Astrocyte (in vitro differentiated cells and primary cell): Measurements from ENCODE around the gene COL5A1. TPM values are rescaled to one million over a fixed set of nuclear protein-coding genes. Genes with fewer than 3 reads are reported as not detected.

Experiments
- DNase-seq: peaks from one replicate; pipeline ENCODE4 v3.0.0-alpha.2; 2010; ENCODE audit warnings: low read depth
- FAIRE-seq: peaks from 2 replicates; lab custom pipeline; 2011; peaks lifted over from hg19 to GRCh38; lab: Jason Lieb, UNC
- H2AFZ ChIP-seq: 2 replicates; pipeline ENCODE4 v1.6.0; 2012; ENCODE audit warnings: low read depth, low read length, inconsistent platforms
- H3K27ac ChIP-seq: 2 replicates; pipeline ENCODE4 v1.5.1; 2011; ENCODE audit warnings: low read depth, low read length, inconsistent platforms
- H3K27me3 ChIP-seq: 2 replicates; pipeline ENCODE4 v1.6.0; 2011; ENCODE audit warnings: low read length, inconsistent platforms; ENCODE audit not compliant: insufficient read depth
- H3K36me3 ChIP-seq: 2 replicates; pipeline ENCODE4 v1.5.1; 2011; ENCODE audit warnings: low read length, inconsistent platforms; ENCODE audit not compliant: insufficient read depth
- H3K4me1 ChIP-seq: 2 replicates; pipeline ENCODE4 v1.5.1; 2011; ENCODE audit warnings: low read length, inconsistent platforms; ENCODE audit not compliant: insufficient read depth
- H3K4me2 ChIP-seq: 2 replicates; pipeline ENCODE4 v1.6.0; 2012; ENCODE audit warnings: low read length, inconsistent platforms
- H3K4me3 ChIP-seq: 2 replicates; pipeline ENCODE4 v1.5.1; 2011; ENCODE audit warnings: low read depth, mild to moderate bottlenecking, low read length, inconsistent platforms; ENCODE audit not compliant: insufficient read depth
- H3K79me2 ChIP-seq: 2 replicates; pipeline ENCODE4 v1.6.0; 2012; ENCODE audit warnings: mild to moderate bottlenecking, low read length, inconsistent platforms; ENCODE audit not compliant: insufficient read depth
- H3K9ac ChIP-seq: 2 replicates; pipeline ENCODE4 v1.6.0; 2012; ENCODE audit warnings: mild to moderate bottlenecking, low read length, inconsistent platforms
- H3K9me3 ChIP-seq: 2 replicates; pipeline ENCODE4 v1.5.1; 2012; ENCODE audit warnings: low read depth, mild to moderate bottlenecking, low read length, inconsistent platforms; ENCODE audit not compliant: insufficient read depth
- H4K20me1 ChIP-seq: 2 replicates; pipeline ENCODE4 v1.6.0; 2012; ENCODE audit warnings: low read length, inconsistent platforms; ENCODE audit not compliant: insufficient read depth
- H3K27ac Mint-ChIP-seq: one replicate; pipeline ENCODE4 v1.8.0; 2021; ENCODE audit warnings: mild to moderate bottlenecking, mixed read lengths; ENCODE audit not compliant: unreplicated experiment
- H3K27me3 Mint-ChIP-seq: one replicate; pipeline ENCODE4 v1.8.0; 2021; ENCODE audit warnings: low read depth, mixed read lengths; ENCODE audit not compliant: unreplicated experiment
- H3K36me3 Mint-ChIP-seq: one replicate; pipeline ENCODE4 v1.8.0; 2021; ENCODE audit warnings: low read depth, mixed read lengths; ENCODE audit not compliant: unreplicated experiment
- H3K4me1 Mint-ChIP-seq: one replicate; pipeline ENCODE4 v1.8.0; 2021; ENCODE audit warnings: low read depth, mixed read lengths; ENCODE audit not compliant: unreplicated experiment
- H3K4me3 Mint-ChIP-seq: one replicate; pipeline ENCODE4 v1.8.0; 2021; ENCODE audit warnings: mild to moderate bottlenecking, moderate library complexity, mixed read lengths; ENCODE audit not compliant: unreplicated experiment
- H3K9me3 Mint-ChIP-seq: one replicate; pipeline ENCODE4 v1.8.0; 2021; ENCODE audit warnings: mild to moderate bottlenecking, mixed read lengths; ENCODE audit not compliant: unreplicated experiment
- EZH2 ChIP-seq: IDR thresholded peaks from 2 replicates; pipeline ENCODE4 v1.6.1; 2012; ENCODE audit warnings: mild to moderate bottlenecking, low read length, inconsistent platforms; ENCODE audit not compliant: insufficient read depth
- total RNA-seq: library from RNA; stranded (reverse); gene quantifications from 2 replicates; pipeline ENCODE4 v1.2.1, GENCODE V29; 2021
- TF ChIP-seq, protein P1 (sequence below): IDR thresholded peaks from 2 replicates; pipeline ENCODE4 v1.5.1; 2011; ENCODE audit warnings: low read depth, mild to moderate bottlenecking, inconsistent platforms, low read length, moderate library complexity; ENCODE audit not compliant: insufficient read depth

COL5A1 gene
- total RNA-seq, 1 donor from 2014 or later: 1,055 TPM

DNA sequence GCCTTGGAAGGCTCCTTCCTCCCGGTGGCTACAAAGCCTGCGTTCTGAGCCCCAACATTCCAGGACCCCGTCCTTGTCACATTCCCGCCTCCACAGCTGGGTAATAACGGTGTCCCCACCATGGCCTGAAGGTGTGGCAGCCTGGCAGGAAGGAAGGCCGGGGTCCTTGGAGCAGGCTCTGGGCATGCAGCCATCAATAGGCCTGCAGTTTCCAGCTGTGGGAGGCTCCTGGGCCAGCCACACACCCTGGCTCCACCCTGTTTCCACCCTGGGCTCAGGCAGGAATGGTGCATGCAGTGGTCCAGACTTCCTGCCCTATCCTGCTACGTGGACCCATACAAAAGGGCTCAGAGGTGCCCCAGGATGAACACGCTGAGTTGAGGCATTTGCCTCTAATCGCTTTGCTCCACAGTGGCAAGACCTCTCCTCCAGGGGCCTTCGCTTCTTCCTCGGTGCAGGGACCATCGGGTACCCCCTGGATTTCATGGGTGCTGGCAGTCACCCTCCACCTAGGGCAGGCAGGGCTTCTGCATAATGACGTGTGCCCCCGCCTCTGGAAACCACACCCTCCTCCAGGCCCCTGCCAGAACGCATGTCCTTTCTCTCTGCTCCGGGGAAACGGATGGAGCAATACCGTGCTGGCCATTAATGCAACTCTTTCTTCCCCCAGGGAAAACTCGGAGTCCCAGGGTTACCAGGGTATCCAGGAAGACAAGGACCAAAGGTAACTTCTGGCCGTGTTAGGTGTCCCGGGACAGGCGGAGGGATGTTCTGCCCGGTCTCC is 143.9 kb downstream of the COL5A1 start:
- Histone ChIP-seq H2AFZ (no peak overlapping the region), H3K36me3 (peaks cover 34% of the 10 kb centered on the region), H4K20me1 (peaks cover 95% of the 10 kb centered on the region), H3K9ac (no peak overlapping the region), H3K9me3 (no peaks in the 10 kb centered on the region), H3K4me1 (peaks cover 3% of the 10 kb centered on the region), H3K4me3 (no peak overlapping the region), H3K27me3 (no peaks in the 10 kb centered on the region), H3K27ac (no peak overlapping the region), H3K4me2 (no peak overlapping the region), H3K79me2 (peaks cover 3% of the 10 kb centered on the region)
- Mint-ChIP-seq H3K4me1 (peaks cover 9% of the 10 kb centered on the region), H3K27me3 (no peaks in the 10 kb centered on the region), H3K36me3 (peaks cover 23% of the 10 kb centered on the region), H3K27ac (peak overlapping the region; percentile 77), H3K9me3 (no peaks in the 10 kb centered on the region), H3K4me3 (no peak overlapping the region)
- DNase-seq: peak; percentile 27
- FAIRE-seq: no peak
- TF ChIP-seq, protein P1, sequence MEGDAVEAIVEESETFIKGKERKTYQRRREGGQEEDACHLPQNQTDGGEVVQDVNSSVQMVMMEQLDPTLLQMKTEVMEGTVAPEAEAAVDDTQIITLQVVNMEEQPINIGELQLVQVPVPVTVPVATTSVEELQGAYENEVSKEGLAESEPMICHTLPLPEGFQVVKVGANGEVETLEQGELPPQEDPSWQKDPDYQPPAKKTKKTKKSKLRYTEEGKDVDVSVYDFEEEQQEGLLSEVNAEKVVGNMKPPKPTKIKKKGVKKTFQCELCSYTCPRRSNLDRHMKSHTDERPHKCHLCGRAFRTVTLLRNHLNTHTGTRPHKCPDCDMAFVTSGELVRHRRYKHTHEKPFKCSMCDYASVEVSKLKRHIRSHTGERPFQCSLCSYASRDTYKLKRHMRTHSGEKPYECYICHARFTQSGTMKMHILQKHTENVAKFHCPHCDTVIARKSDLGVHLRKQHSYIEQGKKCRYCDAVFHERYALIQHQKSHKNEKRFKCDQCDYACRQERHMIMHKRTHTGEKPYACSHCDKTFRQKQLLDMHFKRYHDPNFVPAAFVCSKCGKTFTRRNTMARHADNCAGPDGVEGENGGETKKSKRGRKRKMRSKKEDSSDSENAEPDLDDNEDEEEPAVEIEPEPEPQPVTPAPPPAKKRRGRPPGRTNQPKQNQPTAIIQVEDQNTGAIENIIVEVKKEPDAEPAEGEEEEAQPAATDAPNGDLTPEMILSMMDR: no peak
- TF ChIP-seq EZH2: no peak

DNA sequence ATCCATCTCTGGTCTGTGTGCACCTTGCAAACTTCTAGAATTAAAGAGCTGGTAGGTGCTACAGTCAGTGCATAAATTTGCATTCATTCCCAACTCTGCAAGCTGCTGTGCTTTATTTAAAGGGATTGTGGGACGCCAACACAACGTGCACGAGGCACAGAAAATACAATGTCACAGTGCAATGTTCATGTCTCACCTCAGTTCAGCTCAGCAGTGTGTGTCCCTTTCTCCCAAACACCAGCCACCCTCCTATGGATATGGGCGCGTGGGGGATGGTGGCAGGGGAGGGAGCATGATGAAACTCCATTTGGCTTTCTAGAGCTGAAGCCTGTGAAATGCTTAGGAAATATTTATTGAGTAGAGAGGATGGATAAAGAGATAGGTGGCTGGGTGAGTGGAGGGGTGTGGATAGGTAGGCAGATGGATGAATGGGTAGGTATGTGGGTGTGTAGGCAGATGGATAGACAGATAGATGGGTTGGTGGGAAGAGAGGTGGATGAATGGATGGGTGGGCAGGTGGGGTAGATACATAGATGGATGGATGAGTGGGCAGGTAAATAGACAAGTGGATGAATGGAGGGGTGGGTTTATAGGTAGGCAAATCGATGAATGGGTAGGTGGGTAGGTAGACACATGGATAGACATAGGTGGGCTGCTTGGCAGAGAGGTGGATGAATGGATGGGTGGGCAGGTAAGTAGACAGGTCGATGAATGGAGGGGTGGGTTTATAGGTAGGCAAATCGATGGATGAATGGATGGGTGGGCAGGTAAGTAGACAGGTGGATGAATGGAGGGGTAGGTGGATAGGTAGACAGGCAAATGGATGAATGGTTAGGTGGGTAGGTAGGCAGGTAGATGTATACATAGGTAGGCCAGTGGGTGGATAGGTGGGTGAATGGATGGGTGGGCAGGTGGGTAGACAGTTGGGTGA is 146.3 kb downstream of the COL5A1 start:
- H3K79me2 ChIP-seq: peaks cover 3% of the 10 kb centered on the region
- H3K27me3 ChIP-seq: no peaks in the 10 kb centered on the region
- Mint-ChIP-seq H3K36me3 (peaks cover 27% of the 10 kb centered on the region), H3K4me1 (peaks cover 19% of the 10 kb centered on the region), H3K27ac (peak overlapping the region; percentile 78), H3K9me3 (no peaks in the 10 kb centered on the region), H3K27me3 (no peaks in the 10 kb centered on the region), H3K4me3 (no peak overlapping the region)
- H4K20me1 ChIP-seq: peaks cover 93% of the 10 kb centered on the region
- no peaks in the 10 kb centered on the region for H3K9me3 ChIP-seq
- no peak for DNase-seq
- peaks cover 35% of the 10 kb centered on the region for H3K36me3 ChIP-seq
- H2AFZ ChIP-seq: no peak overlapping the region
- H3K4me2 ChIP-seq: no peak overlapping the region
- H3K27ac ChIP-seq: no peak overlapping the region
- no peak for FAIRE-seq
- no peak for TF ChIP-seq EZH2
- TF ChIP-seq, protein P1: no peak
- H3K4me3 ChIP-seq: no peak overlapping the region
- H3K4me1 ChIP-seq: peaks cover 9% of the 10 kb centered on the region
- no peak overlapping the region for H3K9ac ChIP-seq
